Adrenal gland (tissue), 12 donors: ENCODE data around the gene DGLUCY. TPM values are rescaled to one million over a fixed set of nuclear protein-coding genes. Genes with fewer than 3 reads are reported as not detected.

ENCODE experiments used
- DNase-seq, 7 donors: peaks; one replicate each; pipeline ENCODE4 v3.0.0-alpha.2; 2019 to 2020
- H3K27ac ChIP-seq, 5 donors: fragments of 200-600 bp; sonication (generic) in 4 of 5; 1 replicate in 3 of 5; 2 replicates in 2 of 5; pipeline versions ENCODE4 v1.5.1 to v1.8.0; 2016 to 2020; ENCODE audit warnings: mild to moderate bottlenecking in 1 of 5
- H3K27me3 ChIP-seq: fragments of 200-600 bp; 2 replicates; pipeline ENCODE4 v1.8.0; 2021
- H3K36me3 ChIP-seq, 2 donors: fragments of 200-600 bp; replicated peaks in 1 of 2; 1 replicate in 1 of 2; 2 replicates in 1 of 2; pipeline versions ENCODE4 v1.5.1 to v1.8.0; 2018 to 2022
- H3K4me1 ChIP-seq, 2 donors: fragments of 200-600 bp; replicated peaks in 1 of 2; 1 replicate in 1 of 2; 2 replicates in 1 of 2; pipeline versions ENCODE4 v1.5.1 to v1.8.0; 2018 to 2021
- H3K4me3 ChIP-seq, 4 donors: fragments of 200-600 bp; sonication (generic) in 3 of 4; one replicate each; pipeline ENCODE4 v1.5.1; 2016 to 2018
- H3K9me3 ChIP-seq, 3 donors: fragments of 200-600 bp; sonication (generic) in 1 of 3; replicated peaks in 1 of 3; 1 replicate in 2 of 3; 2 replicates in 1 of 3; pipeline versions ENCODE4 v1.5.1 to v1.8.0; 2016 to 2021
- CTCF ChIP-seq, 6 experiments: fragments of 450-650 bp in 4 of 6; fragments of 200-600 bp in 2 of 6; sonication (generic) in 1 of 6; IDR thresholded peaks; 1 replicate in 5 of 6; 2 replicates in 1 of 6; pipeline versions ENCODE4 v1.5.1 to v1.8.0; 2016 to 2021; ENCODE audit warnings: antibody characterized with exemption in 6 of 6, mild to moderate bottlenecking in 2 of 6, moderate library complexity in 1 of 6
- POLR2A ChIP-seq, 2 donors: fragments of 450-650 bp; IDR thresholded peaks; one replicate each; pipeline ENCODE4 v1.6.1; 2017; ENCODE audit warnings: antibody characterized with exemption in 2 of 2, mild to moderate bottlenecking in 2 of 2, moderate library complexity in 1 of 2
- WGBS, 4 donors: extraction: QIAGEN DNeasy Blood & Tissue Kit in 2 of 4; methylation state at CpG; one replicate each; pipeline versions ENCODE4 v1.1.5 to v1.1.7; 2013 to 2017; 5-methylcytosine and 5-hydroxymethylcytosine counted together
- intact Hi-C, 2 donors: fragments of 100-400 bp; cut with DNase I; formaldehyde crosslinking; loops; one replicate each; pipeline versions ENCODE4 v1.14.1 to v1.15.0; 2022 to 2023
- polyA plus RNA-seq, 3 donors: library from polyadenylated mRNA; stranded (reverse); fragments of 200-250 nt in 2 of 3; fragments of 350-450 nt in 1 of 3; fragmentation: Illumina TruSeq in 1 of 3; extraction: RNeasy Lipid Tissue Mini Kit (QIAGEN cat#74804) in 1 of 3; gene quantifications; one replicate each; pipeline ENCODE4 v1.2.3, GENCODE V29; 2013 to 2014
- total RNA-seq, 9 donors: library from RNA; depleted of rRNA in 4 of 9; stranded (reverse); fragments of >200 nt in 4 of 9; fragments of 120-200 nt in 1 of 9; fragmentation: NEBNext Ultra II Directional in 1 of 9; extraction: Animal tissue kit (Norgen Biotek cat#: 25700) in 1 of 9; gene quantifications; one replicate each; pipeline versions ENCODE4 v1.1.0 to v1.2.4, GENCODE V29; 2013 to 2023
- donor health status: healthy with polysubstance abuse.
- donor health status: Bipolar disorder and iron deficiency.
- donor health status: DM: yes; HTN: yes; CAD: no.
- donor health status: DM: no; HTN: no; CAD: no.
- donor health status: DM: no; HTN: no; CAD: no.
- donor health status: DM: yes; HTN: yes; CAD: no.

Gene DGLUCY
- total and polyA plus RNA-seq, 12 donors = 48.9 to 93.4 (median 70.9) TPM

DNA sequence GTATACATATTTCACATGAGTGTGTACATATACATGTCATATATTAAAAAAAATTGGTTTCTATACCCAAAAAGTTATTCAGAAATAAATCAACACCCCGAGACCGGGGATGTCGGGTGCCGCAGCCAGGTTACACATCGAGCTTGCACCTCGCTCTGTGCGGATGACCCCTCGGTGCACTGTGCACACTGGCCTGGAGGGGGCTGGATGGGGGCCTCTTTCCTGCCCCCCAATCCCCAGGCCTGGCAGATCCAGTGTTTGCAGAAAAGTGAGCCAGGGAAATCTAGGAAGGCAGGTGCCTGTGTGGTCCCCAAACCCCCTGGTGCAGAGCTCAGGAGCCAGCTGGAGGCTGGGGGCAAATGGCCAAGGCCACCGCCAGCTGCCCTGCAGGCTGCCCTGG lies 157.8 kb downstream of the DGLUCY start:
- intact Hi-C loops = no loop called here
- TF ChIP-seq CTCF (IDR thresholded peaks at IDR 0.05) (no peak), POLR2A (IDR thresholded peaks at IDR 0.05) (no peak)
- Histone ChIP-seq H3K36me3 (no peaks in the 10 kb centered on the region), H3K4me3 (no peak overlapping the region), H3K4me1 (peaks cover 7 to 8% of the 10 kb centered on the region in 2 donors), H3K27me3 (no peaks in the 10 kb centered on the region), H3K27ac (no peak overlapping the region), H3K9me3 (no peaks in the 10 kb centered on the region)
- DNase-seq = no peak
- WGBS, 4 donors = 92 to 97% (median 95%) methylated on average over 7 to 9 of the region's 9 CpGs

DNA sequence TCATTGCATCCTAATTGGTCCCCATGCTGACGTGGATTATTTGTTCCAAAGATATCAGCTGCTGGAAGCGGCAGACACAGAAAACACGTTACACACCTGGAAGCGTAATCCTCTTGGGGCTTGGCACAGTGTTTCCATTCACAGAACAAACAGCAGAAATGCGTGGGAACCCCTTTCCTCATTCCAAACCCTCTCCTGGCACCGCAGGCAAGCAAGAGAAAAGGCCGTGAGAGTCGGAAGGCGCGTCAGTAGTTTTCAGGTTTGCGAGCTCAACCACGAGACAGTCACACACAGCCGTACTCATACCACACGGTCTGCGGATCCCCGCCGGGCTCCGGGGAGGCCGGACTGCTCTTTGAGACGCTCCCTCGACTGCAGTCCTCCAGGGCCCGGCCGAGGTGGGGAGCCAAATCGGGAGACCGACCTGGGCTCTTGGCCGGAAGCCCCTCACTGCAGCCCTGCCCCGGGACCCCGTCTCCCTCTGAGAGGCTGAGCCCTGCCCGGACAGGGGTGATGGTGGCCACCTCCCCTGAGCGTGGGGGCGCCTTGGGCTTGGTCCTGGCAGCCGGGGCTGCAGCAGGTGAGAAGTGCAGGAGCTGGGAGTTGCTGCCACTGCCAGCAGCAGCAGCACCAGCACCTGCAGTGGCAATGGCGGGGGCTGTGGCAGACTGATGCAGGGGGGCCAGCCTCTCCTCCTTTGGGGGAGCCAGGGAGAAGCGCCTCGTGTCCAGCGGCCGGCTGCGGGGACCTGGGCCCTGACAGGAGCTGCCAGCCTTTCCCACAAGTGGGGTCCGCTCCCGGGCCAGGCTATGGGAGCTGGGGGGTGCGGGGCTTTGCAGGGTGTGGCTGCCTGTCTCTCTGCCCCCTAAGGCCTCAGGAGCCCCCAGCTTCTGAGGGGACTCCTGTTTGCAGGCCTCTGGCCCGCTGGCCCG lies 158.7 kb downstream of the DGLUCY start:
- 92 to 96% (median 95%) methylated on average over 20 to 43 of the region's 43 CpGs for WGBS, 4 donors
- no peak for TF ChIP-seq CTCF (IDR thresholded peaks at IDR 0.05)
- no peak for DNase-seq
- Histone ChIP-seq H3K9me3 (no peaks in the 10 kb centered on the region), H3K36me3 (no peaks in the 10 kb centered on the region), H3K4me1 (peaks cover 7 to 11% of the 10 kb centered on the region in 2 donors), H3K27me3 (no peaks in the 10 kb centered on the region), H3K4me3 (no peak overlapping the region), H3K27ac (no peak overlapping the region)
- intact Hi-C loops = no loop called here

DNA sequence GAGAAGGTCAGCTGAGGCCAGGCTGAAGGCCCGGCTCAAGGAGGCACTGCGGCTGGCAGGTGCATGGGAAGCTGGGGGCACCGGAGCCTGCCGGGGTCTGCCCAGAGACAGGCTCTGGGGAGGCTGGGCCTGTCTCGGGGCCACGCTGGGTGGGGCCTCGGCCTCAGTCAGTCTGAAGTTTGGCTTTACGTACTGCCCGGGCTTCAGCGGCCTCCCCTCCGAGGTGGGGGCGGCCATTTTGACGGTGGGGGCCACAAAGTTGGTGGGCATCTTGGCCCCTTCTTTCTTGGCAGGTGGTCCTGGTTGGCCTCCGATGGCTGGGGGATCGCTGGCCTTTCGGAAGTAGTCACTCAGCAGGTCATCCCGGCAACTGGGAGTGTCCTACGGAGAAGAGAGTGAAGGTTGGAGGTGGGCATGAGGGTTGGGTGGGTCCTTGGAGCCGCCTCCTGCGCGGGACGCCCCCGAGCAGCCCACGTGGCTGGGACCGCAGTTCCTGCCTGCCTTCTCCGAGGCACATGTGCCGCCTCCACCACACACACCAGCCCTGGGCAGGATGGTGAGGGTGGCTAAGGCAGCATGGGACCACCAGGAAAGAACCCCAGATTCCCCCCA lies 159.5 kb downstream of the DGLUCY start:
- TF ChIP-seq CTCF (IDR thresholded peaks at IDR 0.05) (no peak), POLR2A (IDR thresholded peaks at IDR 0.05) (no peak)
- DNase-seq = no peak
- H3K36me3 ChIP-seq = no peaks in the 10 kb centered on the region
- H3K4me1 ChIP-seq = peaks cover 7 to 11% of the 10 kb centered on the region in 2 donors
- WGBS, 4 donors = 91 to 97% (median 94%) methylated on average over 4 to 27 of the region's 27 CpGs
- H3K4me3 ChIP-seq = no peak overlapping the region
- intact Hi-C loops = no loop called here
- no peak overlapping the region for H3K27ac ChIP-seq
- no peaks in the 10 kb centered on the region for H3K9me3 ChIP-seq
- no peaks in the 10 kb centered on the region for H3K27me3 ChIP-seq

DNA sequence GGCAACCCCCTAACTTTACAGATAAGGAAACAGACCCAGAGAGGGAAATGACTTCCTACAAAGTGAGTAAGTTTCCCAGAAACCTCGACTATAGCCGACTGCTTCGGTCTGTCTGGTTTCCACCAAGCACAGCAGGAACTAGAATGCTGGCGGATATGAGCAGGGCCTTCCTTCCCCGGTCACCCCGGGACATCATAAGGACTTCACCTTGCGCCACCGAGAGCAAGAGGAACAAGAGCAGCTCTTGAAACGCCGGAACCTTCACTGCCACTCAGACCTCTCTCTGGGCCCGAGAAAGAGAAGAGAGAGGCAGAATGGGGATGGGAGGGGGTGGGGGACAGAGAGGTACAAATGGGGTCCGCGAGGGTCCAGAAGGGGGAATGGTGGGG lies 160.0 kb downstream of the DGLUCY start:
- H3K4me1 ChIP-seq = peaks cover 7 to 11% of the 10 kb centered on the region in 2 donors
- no peak overlapping the region for H3K4me3 ChIP-seq
- TF ChIP-seq POLR2A (IDR thresholded peaks at IDR 0.05) = no peak
- no peak for TF ChIP-seq CTCF (IDR thresholded peaks at IDR 0.05)
- H3K27me3 ChIP-seq = no peaks in the 10 kb centered on the region
- intact Hi-C loops = no loop called here
- no peak overlapping the region for H3K27ac ChIP-seq
- 85 to 95% (median 92%) methylated on average over 11 to 13 of the region's 13 CpGs for WGBS, 4 donors
- H3K9me3 ChIP-seq = no peaks in the 10 kb centered on the region
- no peaks in the 10 kb centered on the region for H3K36me3 ChIP-seq
- no peak for DNase-seq
